Measurements from ENCODE around the gene AIFM3.
"Not testable (repeated sequence)": the region's sequence is repeated elsewhere in the genome, so short reads cannot be mapped to it uniquely, and the experiment has no call there.

Gene AIFM3

GRCh38 chr22:20966883-20967696 is at the start of gene AIFM3:
Gene AIFM3 (plus strand): TSS chr22:20967255. CDS start chr22:20967945, 690 bp downstream.
- no peak for DNase-seq

DNA sequence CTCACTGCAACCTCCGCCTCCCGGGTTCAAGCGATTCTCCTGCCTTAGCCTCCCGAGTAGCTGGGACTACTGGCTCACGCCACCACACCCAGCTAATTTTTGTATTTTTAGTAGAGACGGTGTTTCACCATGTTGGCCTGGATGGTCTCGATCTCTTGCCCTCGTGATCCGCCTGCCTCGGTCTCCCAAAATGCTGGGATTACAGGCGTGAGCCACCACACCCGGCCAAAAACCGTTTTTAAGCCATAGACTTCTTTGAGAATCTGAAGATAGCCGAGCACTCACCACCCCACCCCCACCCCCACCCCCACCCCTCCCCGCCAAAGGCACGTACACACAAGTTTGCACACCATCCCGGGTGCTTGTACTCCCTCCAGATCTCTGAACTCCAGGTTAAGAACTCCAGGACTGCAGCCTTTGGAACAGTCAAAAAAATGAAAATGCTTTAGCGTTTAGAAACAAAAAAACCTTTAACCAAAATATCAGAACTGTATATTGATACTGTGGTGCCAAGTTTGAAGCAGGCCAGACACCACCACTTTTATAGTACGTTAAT is 48.3 kb upstream of the AIFM3 start:
- no peak for DNase-seq

GRCh38 chr22:20919718-20920117 is 47.3 kb upstream of the AIFM3 start:
- no peak for DNase-seq

DNA sequence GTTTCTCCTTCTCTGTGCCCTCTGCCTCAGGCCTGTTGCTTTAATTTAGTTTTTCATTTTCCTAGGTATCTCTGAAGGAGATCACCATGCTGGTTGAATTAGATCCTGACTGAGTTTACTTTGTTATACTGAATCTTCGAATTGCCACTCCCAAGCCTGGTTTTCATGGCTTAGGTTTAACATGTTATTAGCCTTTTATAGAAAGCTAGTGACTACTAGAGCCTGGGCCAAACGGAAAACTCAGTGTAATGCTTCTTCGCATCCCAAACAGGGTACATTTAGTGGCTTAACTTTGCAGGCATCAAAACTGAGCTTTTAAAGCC is 46.2 kb upstream of the AIFM3 start:
- DNase-seq = no peak

- DNase-seq = no peak
Observed at GRCh38 chr22:20922141-20922751, 44.8 kb upstream of the AIFM3 start.

DNA sequence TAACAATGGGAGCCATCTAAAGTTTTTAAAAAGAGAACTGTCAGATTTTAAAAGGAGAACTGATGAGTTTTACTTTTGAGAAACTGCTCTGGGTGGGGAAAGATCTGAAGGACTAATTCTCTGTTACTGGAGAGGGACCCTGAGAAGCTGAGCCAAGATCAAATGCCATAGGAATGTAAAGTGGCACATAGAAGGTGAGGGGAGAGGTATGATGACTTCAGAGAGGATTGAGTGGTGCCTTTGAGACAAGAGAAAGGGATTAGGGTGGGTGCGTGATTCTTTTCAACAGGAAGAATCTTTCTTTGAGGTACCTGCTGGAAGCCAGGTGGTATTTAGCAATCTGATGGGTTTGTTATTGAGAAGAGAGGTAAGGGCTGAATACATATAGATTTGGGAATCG is 40.8 kb upstream of the AIFM3 start:
- peak; percentile 12 for DNase-seq

DNA sequence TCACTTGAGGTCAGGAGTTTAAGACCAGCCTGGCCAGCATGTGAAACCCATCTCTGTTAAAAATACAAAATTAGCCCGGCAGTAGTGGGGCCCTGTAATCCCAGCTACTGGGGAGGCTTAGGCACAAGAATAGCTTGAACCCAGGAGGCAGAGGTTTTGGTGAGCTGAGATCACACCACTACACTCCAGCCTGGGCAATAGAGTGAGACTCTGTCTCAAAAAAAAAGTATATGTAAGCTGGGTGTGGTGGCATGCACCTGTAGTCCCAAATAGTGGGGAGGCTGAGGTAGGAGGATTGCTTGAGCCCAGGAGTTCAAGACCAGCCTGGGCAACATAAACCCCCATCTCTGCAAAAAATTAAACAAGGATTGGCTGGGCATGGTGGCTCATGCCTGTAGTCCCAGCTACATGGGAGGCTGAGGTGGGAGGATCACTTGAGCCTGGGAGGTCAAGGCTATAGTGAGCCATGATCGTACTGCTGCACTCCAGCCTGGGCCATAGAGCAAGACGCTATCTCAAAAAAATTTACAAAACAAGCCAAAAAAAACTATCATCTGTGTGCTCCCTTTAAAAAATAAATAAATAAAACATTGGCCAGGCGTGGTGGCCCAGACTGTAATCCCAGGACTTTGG is 39.0 kb upstream of the AIFM3 start:
- no peak for DNase-seq

GRCh38 chr22:20928573-20928967 is 38.5 kb upstream of the AIFM3 start:
- no peak for DNase-seq

DNA sequence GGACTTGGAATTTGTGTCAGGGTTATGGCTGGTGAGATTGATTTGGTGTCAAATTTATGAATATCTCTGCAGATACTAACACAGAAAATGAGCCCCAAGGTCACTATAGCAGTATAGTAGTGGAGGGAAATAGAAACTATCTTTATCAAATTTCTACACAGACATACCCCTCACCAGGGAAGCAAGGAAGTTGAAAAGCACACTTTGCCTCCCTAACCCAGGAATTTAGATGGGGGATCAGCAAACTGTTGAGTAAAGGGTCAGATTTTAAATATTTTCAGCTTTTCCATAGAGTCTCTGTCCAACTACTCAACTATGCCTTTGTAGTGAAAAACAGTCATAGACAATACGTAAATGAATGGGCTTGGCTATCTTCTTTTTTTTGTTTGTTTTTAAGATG is 37.1 kb upstream of the AIFM3 start:
- no peak for DNase-seq

DNA sequence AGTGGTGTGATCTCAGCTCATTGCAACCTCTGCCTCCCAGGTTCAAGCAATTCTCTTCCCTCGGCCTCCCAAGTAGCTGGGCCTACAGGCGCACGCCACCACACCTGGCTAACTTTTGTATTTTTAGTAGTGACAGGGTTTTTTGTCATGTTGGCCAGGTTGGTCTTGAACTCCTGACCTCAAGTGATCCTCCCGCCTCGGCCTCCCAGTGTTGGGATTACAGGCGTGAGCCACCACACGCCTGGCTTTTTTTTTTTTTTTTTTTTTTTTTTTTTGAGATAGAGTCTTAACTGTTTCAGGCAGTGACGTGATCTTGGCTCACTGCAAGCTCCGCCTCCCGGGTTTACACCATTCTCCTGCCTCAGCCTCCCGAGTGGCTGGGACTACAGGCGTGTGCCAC is 36.6 kb upstream of the AIFM3 start:
- not testable (repeated sequence) for DNase-seq

DNA sequence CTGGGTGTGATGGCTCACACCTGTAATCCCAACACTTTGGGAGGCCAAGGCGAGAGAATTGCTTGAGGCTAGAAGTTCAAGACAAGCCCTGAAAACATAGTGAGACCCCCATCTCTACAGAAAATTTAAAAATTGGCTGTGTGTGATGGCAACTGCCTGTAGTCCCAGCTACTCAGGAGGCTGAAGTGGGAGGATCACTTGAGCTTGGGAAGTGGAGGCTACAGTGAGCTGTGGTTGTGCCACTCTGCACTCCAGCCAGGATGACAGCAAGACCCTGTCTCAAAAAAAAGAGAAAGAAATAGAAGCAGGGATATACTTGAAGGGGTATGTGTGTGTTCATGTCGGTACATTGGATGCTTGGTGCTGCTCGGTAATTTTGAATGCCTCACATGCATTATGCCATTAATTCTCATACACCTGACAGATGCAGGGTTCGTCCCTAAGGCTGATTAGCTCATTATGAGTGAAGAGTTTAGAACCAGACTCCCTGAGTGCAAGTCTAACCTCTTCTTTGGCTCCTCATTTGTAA is 35.9 kb upstream of the AIFM3 start:
- no peak for DNase-seq

GRCh38 chr22:20933910-20934309 is 33.1 kb upstream of the AIFM3 start:
- no peak for DNase-seq

DNA sequence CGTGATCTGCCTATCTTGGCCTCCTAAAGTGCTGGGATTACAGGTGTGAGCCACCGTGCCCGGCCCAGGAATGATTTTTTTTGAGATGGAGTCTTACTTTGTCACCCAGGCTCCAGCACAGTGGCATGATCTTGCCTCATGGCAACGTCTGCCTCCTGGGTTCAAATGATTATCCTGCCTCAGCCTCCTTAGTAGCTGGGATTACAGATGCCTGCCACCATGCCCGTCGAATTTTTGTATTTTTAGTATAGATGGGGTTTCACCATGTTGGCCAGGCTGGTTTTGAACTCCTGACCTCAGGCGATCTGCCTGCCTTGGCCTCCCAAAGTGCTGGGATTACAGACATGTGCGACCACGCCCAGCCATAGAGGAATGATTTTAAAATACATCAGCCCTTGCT is 32.0 kb upstream of the AIFM3 start:
- not testable (repeated sequence) for DNase-seq

DNA sequence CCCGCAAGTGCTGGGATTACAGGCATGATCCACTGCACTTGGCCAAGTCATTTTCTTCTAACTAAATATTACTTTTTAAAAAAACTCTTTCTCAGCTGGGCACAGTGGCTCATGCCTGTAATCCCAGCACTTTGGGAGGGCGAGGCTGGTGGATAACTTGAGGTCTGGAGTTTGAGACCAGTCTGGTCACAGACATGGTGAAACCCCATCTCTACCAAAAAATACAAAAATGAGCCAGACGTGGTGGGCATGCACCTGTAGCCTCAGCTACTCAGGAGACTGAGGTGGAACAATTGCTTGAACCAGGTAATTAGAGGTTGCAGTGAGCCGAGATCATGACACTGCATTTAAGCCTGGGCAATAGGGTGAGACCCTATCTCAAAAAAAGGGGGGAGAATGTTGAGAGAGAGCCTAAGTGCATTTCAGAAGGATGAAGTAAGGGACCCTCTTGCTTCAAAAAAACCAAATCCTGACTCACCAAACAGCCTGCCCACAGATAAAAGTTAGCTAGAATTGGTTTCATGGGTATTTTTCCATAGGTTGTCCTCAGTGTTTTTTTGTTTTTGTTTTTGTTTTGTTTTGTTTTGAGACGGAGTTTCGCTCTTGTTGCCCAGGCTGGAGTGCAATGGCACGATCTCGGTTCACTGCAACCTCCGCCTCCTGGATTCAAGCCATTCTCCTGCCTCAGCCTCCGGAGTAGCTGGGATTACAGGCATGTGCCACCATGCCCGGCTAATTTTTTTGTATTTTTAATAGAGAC is 31.1 kb upstream of the AIFM3 start:
- not testable (repeated sequence) for DNase-seq

DNA sequence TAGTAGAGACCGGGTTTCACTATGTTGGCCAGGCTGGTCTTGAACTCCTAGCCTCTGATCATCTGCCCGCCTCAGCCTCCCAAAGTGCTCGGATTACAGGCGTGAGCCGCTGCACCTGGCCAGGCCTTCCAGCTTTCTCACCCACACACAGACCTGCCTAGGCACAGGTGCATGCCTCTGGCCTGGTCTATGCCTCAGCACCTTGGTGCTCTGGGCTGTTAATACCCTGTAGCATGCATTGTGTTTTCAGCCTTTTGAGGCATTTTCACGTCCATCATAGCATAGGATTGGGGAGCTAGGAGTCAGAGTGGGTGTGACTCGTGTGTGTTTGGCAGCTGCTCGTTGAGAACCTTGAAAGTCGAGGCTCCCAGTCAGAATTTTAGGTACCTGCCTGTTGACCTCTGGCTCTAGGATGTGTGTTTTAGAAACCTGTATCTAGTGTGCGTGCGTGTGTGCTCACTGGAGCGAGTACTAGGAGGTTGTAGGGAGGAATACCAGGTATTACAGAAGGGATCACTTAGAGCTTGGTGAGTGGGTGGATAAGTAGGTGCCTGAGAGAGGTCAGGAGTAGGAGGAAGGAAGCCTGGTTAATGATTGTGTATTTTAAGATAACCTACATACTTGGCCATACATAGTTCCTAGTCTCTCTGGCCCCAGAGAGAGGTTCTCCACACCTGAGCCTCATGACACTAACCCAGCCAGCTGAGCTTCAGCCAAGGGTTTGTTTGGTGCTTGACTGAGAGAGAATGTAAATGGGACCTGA is 29.8 kb upstream of the AIFM3 start:
- no peak for DNase-seq

GRCh38 chr22:20937794-20938671 is 29.0 kb upstream of the AIFM3 start:
- DNase-seq = no peak

DNA sequence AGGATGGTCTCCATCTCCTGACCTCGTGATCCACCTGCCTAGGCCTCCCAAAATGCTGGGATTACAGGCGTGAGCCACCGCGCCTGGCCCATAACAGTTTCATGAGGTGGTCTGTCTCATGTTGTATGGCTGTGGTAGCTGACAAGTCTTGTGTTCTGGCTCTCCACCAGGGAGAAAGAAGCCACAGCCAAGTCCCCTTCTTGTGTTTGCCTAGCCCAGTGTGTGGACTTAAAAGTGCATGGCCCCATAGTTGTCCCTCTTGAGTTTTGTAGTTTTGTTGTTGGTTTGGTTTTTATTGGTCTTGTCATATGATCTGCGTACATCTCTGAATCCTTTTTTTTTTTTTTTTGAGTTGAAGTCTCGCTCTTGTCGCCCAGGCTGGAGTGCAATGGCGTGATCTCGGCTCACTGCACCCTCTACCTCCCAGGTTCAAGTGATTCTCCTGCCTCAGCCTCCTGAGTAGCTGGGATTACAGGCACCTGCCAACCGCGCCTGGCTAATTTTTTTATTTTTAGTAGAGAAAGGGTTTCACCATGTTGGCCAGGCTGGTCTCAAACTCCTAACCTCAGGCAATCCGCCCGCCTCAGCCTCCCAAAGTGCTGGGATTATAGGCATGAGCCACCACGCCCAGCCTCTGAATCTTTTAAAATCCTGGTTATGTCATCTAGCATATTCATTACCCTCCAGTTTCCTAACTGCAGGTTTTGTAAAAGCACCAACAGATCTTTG is 27.4 kb upstream of the AIFM3 start:
- DNase-seq = not testable (repeated sequence)

DNA sequence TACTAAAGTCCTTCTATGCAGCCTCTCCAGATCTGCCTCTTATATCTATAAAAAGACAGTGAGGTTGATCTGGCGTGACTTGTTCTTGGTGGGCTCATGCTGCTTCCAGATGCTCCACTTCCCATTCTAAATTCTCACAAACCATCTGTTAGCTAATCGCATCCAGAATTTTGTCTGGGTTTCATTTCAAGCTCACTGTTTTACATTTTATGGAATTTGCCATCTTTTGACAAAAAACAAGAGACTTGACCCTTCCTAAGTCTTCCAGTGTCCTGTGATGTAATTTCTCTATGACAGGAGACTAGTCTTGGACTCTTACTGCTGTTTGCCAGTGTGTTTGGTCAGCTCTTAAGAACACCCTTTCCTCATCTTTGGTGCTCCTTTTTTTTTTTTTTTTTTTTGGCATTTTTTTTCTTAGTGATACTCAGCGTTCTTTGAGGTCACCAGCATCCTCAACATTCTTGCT is 26.8 kb upstream of the AIFM3 start:
- no peak for DNase-seq

GRCh38 chr22:20940904-20941385 is 26.1 kb upstream of the AIFM3 start:
- DNase-seq = no peak
